K562 (cell line): ENCODE measurements around the gene ZSCAN21. TPM values are rescaled to one million over a fixed set of nuclear protein-coding genes. Genes with fewer than 3 reads are reported as not detected.

Source experiments
- ARID1B ChIP-seq: fragments of 450-650 bp; IDR thresholded peaks from 2 replicates; pipeline ENCODE4 v1.6.1; 2016; ENCODE audit warnings: antibody characterized with exemption, mild to moderate bottlenecking, inconsistent platforms
- BACH1 ChIP-seq: fragments of 200-800 bp; sonication (Bioruptor generic); IDR thresholded peaks from 2 replicates; pipeline ENCODE4 v1.6.1; 2016; ENCODE audit warnings: missing genetic modification characterization, missing compliant biosample characterization
- CHD4 ChIP-seq: fragments of 200-600 bp; sonication (generic); IDR thresholded peaks from 3 replicates; pipeline ENCODE4 v1.6.1; 2012; ENCODE audit warnings: low read depth, mild to moderate bottlenecking, mixed read lengths, low read length, inconsistent platforms; ENCODE audit not compliant: insufficient read depth, insufficient replicate concordance, poor library complexity, severe bottlenecking
- FOXP1 ChIP-seq: sonication (generic); formaldehyde crosslinking; IDR thresholded peaks from 2 replicates; pipeline ENCODE4 v1.8.0; 2022; ENCODE audit warnings: mild to moderate bottlenecking, missing genetic modification reagents
- FUS ChIP-seq: fragments of 200-400 bp; formaldehyde crosslinking; optimal IDR thresholded peaks from 2 replicates; pipeline ENCODE3; 2017; ENCODE audit warnings: low read depth, low read length
- HCFC1 ChIP-seq: IDR thresholded peaks from 2 replicates; pipeline ENCODE4 v1.6.1; 2012; ENCODE audit warnings: low read depth, low read length, improper control_type of control experiment
- HDAC3 ChIP-seq: fragments of 450-650 bp; IDR thresholded peaks from 2 replicates; pipeline ENCODE4 v1.6.1; 2018; ENCODE audit warnings: borderline replicate concordance, mild to moderate bottlenecking, moderate library complexity; ENCODE audit not compliant: partially characterized antibody
- IRF2 ChIP-seq: sonication (generic); formaldehyde crosslinking; IDR thresholded peaks from 2 replicates; pipeline ENCODE4 v1.8.1; 2022; ENCODE audit warnings: mild to moderate bottlenecking, missing genetic modification reagents
- KLF16 ChIP-seq: IDR thresholded peaks from 2 replicates; pipeline ENCODE4 v1.6.1; 2016; ENCODE audit warnings: antibody characterized with exemption
- MBD2 ChIP-seq: sonication (generic); IDR thresholded peaks from 2 replicates; pipeline ENCODE4 v1.6.1; 2016; ENCODE audit warnings: low read depth, borderline replicate concordance
- MXI1 ChIP-seq: IDR thresholded peaks from 2 replicates; pipeline ENCODE4 v1.6.1; 2011; ENCODE audit warnings: low read depth, mild to moderate bottlenecking, improper control_type of control experiment, low read length
- NFIX ChIP-seq: fragments of 250-450 bp; sonication (Bioruptor Pico); IDR thresholded peaks from 2 replicates; pipeline ENCODE4 v1.4.0; 2020; ENCODE audit warnings: low read depth, mild to moderate bottlenecking, moderate library complexity
- NUFIP1 ChIP-seq: fragments of 450-650 bp; IDR thresholded peaks from 2 replicates; pipeline ENCODE4 v1.6.1; 2018; ENCODE audit not compliant: partially characterized antibody
- RBFOX2 ChIP-seq: fragments of 200-400 bp; formaldehyde crosslinking; IDR thresholded peaks from 2 replicates; pipeline ENCODE4 v1.6.1; 2017; ENCODE audit warnings: low read depth, mild to moderate bottlenecking, low read length, moderate library complexity
- RHOXF2B ChIP-seq: fragments of 250-450 bp; sonication (Bioruptor Pico); conservative IDR thresholded peaks from 2 replicates; pipeline ENCODE4 v1.5.1; 2021
- SRSF3 ChIP-seq: fragments of 200-400 bp; formaldehyde crosslinking; IDR thresholded peaks from 2 replicates; pipeline ENCODE4 v1.6.1; 2016; ENCODE audit warnings: mild to moderate bottlenecking, low read length, moderate library complexity; ENCODE audit not compliant: insufficient read depth
- TSHZ1 ChIP-seq: fragments of 250-450 bp; sonication (Bioruptor Pico); IDR thresholded peaks from 2 replicates; pipeline ENCODE4 v1.4.0; 2020; ENCODE audit warnings: mild to moderate bottlenecking, moderate library complexity
- polyA plus RNA-seq, 8 experiments: library from polyadenylated mRNA; depleted of rRNA in 4 of 8; stranded (reverse) in 5 of 8; unstranded in 3 of 8; fragments of >200 nt; fragmentation: Nextera tagmentation in 2 of 8; fragmentation: Illumina TruSeq in 1 of 8; extraction: Ambion mirVana in 2 of 8; extraction: Trizol in 1 of 8; gene quantifications; 2 replicates each; pipeline versions ENCODE4 v1.2.1 to v1.2.3, GENCODE V29; 2011 to 2014; ENCODE audit warnings: inconsistent platforms in 1 of 8, missing spikeins in 1 of 8
- total RNA-seq, 7 experiments: library from RNA; depleted of rRNA in 6 of 7; stranded (reverse); fragments of >200 nt in 6 of 7; fragmentation: Illumina TruSeq in 2 of 7; extraction: Trizol in 2 of 7; gene quantifications; 2 replicates each; pipeline versions ENCODE4 v1.2.1 to v1.2.3, GENCODE V29; 2011 to 2021; ENCODE audit warnings: low replicate concordance in 1 of 7
- TF ChIP-seq, protein P1 (sequence below): fragments of 250-450 bp; sonication (Bioruptor Pico); IDR thresholded peaks from 2 replicates; pipeline ENCODE4 v1.4.0; 2020; ENCODE audit warnings: borderline replicate concordance
- TF ChIP-seq, protein P2 (sequence below), 2 experiments: fragments of 450-650 bp in 1 of 2; IDR thresholded peaks; 2 replicates each; pipeline ENCODE4 v1.6.1; 2011 to 2017; ENCODE audit warnings: low read depth in 2 of 2, antibody characterized with exemption in 1 of 2, borderline replicate concordance in 1 of 2, low read length in 1 of 2, mild to moderate bottlenecking in 1 of 2, mixed read lengths in 1 of 2; ENCODE audit not compliant: control insufficient read depth in 1 of 2

Gene ZSCAN21
- total and polyA plus RNA-seq, 9 of the 15 experiments (the other 6 are each of a cell fraction or from before 2014, with no cell fraction given), result 5.9 to 15.5 (median 13.2) TPM

DNA sequence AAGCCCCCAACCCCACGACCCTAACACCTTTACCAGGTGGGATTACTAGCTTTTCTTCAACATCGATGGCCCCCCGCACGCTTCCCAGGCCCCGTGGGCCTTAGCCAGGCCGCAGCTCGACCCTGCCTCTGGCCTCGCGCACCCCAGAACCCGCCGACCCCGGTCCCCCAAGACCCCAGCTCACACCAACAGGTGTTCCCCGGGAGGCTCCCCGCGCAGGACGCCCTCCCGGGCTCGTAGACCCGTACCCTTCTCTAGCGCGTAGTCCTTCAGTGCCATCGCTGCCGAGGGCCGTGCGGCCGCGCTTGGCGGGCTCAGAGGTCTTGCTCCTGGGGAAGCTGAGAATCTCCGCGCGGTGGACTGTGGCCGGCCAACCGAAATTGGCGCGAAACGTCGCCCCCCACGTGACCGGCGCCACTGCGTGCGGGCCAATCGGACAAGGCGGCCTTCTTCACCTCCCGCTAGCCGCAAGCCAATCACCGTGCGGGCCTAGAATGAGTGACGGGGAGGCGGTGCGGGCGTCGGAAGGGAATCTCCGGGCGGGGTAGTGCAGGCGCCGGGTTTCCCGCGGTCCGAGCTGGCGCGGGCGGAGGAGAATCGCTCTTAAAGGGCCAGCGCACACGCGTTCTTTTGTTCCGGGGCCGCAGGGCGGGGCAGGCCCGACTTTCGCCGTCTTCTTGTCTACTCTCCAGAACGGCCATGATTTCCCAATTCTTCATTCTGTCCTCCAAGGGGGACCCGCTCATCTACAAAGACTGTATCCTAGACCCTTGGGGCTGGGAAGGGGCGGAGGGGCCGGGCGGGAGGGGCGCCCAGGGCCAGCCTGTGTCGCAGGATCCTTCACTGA, 51.7 kb downstream of the ZSCAN21 start, which contains the start of the genes AP4M1 and MCM7 (continued):
- TF ChIP-seq FUS (peak; percentile 66), SRSF3 (peak; percentile 97), FOXP1 (CRISPR knock-in tag) (peak; percentile 45; the same call in 1 of the 2 replicates), BACH1 (tag) (no peak), KLF16 (no peak), NUFIP1 (no peak), HDAC3 (no peak), CHD4 (no peak), RBFOX2 (peak; percentile 98), NFIX (CRISPR knock-in tag) (no peak), IRF2 (CRISPR knock-in tag) (peak; percentile 29; the same call in 1 of the 2 replicates), TSHZ1 (CRISPR knock-in tag) (no peak), RHOXF2B (no peak; the same call in 1 of the 2 replicates), MXI1 (0 out of 2 replicates have a peak, but pooled peaks have one; percentile 60), HCFC1 (peak; percentile 39; the same call in 1 of the 2 replicates), ARID1B (no peak), MBD2 (peak; percentile 90)
- TF ChIP-seq, protein P1, sequence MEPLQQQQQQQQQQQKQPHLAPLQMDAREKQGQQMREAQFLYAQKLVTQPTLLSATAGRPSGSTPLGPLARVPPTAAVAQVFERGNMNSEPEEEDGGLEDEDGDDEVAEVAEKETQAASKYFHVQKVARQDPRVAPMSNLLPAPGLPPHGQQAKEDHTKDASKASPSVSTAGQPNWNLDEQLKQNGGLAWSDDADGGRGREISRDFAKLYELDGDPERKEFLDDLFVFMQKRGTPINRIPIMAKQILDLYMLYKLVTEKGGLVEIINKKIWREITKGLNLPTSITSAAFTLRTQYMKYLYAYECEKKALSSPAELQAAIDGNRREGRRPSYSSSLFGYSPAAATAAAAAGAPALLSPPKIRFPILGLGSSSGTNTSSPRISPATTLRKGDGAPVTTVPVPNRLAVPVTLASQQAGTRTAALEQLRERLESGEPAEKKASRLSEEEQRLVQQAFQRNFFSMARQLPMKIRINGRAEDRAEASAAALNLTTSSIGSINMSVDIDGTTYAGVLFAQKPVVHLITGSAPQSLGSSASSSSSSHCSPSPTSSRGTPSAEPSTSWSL (CRISPR knock-in tag), result peak; percentile 33; the same call in 1 of the 2 replicates
- TF ChIP-seq, protein P2, sequence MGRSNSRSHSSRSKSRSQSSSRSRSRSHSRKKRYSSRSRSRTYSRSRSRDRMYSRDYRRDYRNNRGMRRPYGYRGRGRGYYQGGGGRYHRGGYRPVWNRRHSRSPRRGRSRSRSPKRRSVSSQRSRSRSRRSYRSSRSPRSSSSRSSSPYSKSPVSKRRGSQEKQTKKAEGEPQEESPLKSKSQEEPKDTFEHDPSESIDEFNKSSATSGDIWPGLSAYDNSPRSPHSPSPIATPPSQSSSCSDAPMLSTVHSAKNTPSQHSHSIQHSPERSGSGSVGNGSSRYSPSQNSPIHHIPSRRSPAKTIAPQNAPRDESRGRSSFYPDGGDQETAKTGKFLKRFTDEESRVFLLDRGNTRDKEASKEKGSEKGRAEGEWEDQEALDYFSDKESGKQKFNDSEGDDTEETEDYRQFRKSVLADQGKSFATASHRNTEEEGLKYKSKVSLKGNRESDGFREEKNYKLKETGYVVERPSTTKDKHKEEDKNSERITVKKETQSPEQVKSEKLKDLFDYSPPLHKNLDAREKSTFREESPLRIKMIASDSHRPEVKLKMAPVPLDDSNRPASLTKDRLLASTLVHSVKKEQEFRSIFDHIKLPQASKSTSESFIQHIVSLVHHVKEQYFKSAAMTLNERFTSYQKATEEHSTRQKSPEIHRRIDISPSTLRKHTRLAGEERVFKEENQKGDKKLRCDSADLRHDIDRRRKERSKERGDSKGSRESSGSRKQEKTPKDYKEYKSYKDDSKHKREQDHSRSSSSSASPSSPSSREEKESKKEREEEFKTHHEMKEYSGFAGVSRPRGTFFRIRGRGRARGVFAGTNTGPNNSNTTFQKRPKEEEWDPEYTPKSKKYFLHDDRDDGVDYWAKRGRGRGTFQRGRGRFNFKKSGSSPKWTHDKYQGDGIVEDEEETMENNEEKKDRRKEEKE (IDR thresholded peaks at IDR 0.05; ENCODE audit: borderline replicate concordance in 1 of 2, control insufficient read depth in 1 of 2, low read depth in 2 of 2, low read length in 1 of 2), result no peak
